Measurements from ENCODE around the gene CARS1. TPM values are rescaled to one million over a fixed set of nuclear protein-coding genes. Genes with fewer than 3 reads are reported as not detected.

CARS1 gene
- total RNA-seq, 1 experiment from 2014 or later: 120 TPM

DNA sequence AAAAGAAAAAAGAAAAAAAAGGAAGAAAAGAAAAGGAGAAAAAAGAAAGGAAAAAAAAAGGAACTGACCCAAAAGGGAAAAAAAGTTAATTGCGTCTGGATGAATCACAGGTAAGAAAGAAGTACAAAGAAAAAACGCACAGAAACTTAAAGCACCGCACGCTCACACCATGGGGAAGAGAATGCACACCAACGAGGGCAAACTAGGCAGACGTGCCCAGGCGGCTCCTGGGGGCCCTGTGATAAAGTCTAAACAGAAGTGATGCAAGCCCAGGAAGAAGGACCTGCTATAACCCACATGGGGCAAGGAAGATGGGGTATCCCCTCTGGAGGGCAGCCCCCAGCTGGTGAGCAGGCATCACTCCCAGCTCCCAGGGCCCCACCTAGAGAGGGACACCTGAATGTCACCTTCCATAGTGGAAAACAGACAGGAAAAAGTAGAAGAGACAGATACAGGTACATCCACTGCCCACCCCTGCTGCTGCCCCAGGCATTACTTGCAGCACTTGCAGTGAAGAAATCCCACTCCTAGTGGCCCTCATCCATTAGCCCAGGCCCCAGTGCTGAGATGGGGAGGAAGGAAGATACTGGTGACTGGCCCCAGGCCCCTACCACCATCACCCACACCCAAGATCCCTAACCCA, 94.0 kb downstream of the CARS1 start:
- CTCF ChIA-PET: interaction anchor here (0.7 kb wide), 1 partner anchor 21 kb away, joined by 3 read pairs; no protein-coding TSS in a partner anchor
- H3K27ac ChIP-seq (ENCODE audit: low read length): no peak overlapping the region

DNA sequence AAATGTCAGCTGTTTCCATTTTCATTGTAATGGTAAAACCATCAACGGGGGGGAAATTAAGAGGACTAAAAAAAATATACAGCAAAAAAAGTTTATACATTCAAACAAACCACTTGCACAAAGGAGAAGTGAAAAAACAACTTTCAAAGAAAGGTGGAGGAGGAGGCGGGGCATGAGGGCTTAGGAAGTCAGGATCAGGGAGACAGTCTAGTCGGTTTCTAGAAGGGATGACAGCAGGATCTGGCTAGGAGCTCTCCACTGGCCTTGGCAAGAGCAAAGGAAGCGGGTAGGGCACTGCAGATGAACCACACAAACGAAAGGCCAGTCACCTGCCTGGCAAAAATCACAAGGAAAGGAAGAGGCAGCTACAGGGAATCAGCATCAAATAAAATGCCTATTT, 96.1 kb downstream of the CARS1 start:
- TF ChIP-seq, protein P1, sequence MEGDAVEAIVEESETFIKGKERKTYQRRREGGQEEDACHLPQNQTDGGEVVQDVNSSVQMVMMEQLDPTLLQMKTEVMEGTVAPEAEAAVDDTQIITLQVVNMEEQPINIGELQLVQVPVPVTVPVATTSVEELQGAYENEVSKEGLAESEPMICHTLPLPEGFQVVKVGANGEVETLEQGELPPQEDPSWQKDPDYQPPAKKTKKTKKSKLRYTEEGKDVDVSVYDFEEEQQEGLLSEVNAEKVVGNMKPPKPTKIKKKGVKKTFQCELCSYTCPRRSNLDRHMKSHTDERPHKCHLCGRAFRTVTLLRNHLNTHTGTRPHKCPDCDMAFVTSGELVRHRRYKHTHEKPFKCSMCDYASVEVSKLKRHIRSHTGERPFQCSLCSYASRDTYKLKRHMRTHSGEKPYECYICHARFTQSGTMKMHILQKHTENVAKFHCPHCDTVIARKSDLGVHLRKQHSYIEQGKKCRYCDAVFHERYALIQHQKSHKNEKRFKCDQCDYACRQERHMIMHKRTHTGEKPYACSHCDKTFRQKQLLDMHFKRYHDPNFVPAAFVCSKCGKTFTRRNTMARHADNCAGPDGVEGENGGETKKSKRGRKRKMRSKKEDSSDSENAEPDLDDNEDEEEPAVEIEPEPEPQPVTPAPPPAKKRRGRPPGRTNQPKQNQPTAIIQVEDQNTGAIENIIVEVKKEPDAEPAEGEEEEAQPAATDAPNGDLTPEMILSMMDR (IDR thresholded peaks at IDR 0.05): no peak
- TF ChIP-seq POLR2AphosphoS5 (IDR thresholded peaks at IDR 0.05; ENCODE audit: low read depth, low read length) (no peak), TCF7L2 (IDR thresholded peaks at IDR 0.05; ENCODE audit: low read depth, low read length) (no peak), SIN3A (IDR thresholded peaks at IDR 0.05; ENCODE audit: borderline replicate concordance, insufficient read depth, low read depth, low read length) (no peak)
- TF ChIP-seq, protein P2, sequence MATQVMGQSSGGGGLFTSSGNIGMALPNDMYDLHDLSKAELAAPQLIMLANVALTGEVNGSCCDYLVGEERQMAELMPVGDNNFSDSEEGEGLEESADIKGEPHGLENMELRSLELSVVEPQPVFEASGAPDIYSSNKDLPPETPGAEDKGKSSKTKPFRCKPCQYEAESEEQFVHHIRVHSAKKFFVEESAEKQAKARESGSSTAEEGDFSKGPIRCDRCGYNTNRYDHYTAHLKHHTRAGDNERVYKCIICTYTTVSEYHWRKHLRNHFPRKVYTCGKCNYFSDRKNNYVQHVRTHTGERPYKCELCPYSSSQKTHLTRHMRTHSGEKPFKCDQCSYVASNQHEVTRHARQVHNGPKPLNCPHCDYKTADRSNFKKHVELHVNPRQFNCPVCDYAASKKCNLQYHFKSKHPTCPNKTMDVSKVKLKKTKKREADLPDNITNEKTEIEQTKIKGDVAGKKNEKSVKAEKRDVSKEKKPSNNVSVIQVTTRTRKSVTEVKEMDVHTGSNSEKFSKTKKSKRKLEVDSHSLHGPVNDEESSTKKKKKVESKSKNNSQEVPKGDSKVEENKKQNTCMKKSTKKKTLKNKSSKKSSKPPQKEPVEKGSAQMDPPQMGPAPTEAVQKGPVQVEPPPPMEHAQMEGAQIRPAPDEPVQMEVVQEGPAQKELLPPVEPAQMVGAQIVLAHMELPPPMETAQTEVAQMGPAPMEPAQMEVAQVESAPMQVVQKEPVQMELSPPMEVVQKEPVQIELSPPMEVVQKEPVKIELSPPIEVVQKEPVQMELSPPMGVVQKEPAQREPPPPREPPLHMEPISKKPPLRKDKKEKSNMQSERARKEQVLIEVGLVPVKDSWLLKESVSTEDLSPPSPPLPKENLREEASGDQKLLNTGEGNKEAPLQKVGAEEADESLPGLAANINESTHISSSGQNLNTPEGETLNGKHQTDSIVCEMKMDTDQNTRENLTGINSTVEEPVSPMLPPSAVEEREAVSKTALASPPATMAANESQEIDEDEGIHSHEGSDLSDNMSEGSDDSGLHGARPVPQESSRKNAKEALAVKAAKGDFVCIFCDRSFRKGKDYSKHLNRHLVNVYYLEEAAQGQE (IDR thresholded peaks at IDR 0.05; ENCODE audit: insufficient read depth in 1 of 2, low read depth in 2 of 2, low read length in 1 of 2): no peak
- no peaks in the 10 kb centered on the region for H3K27me3 ChIP-seq (ENCODE audit: control insufficient read depth, insufficient read depth, low read length)
- BruUV-seq (replicated peaks): no TSS peak
- H3K9me3 ChIP-seq (ENCODE audit: control insufficient read depth, insufficient read depth, low read depth, low read length): no peaks in the 10 kb centered on the region
- no peaks in the 10 kb centered on the region for H3K4me1 ChIP-seq (ENCODE audit: control insufficient read depth, insufficient read depth, low read length)
- peaks cover 55% of the 10 kb centered on the region for H3K36me3 ChIP-seq (ENCODE audit: control insufficient read depth, insufficient read depth, low read length)
- ChIA-PET CTCF (no interaction called here), POLR2A (no interaction called here)
- intact Hi-C loops (cut with micrococcal nuclease; ENCODE audit: unreplicated experiment): no loop called here
- DNase-seq (ENCODE audit: low read depth, low spot score) (no peak), ATAC-seq (no peak)
- no peak overlapping the region for H3K4me3 ChIP-seq (ENCODE audit: low read depth in 2 of 2, low read length in 2 of 2)
- no peak overlapping the region for H3K27ac ChIP-seq (ENCODE audit: low read length)
- in situ Hi-C loops (cut with HindIII; ENCODE audit: low pct_unique_long_range_greater_than_20kb, low sequenced_read_pairs): no loop called here

More for the DNA sequence above, 94.0 kb downstream of the CARS1 start:
- Histone ChIP-seq H3K4me1 (ENCODE audit: control insufficient read depth, insufficient read depth, low read length) (no peaks in the 10 kb centered on the region), H3K36me3 (ENCODE audit: control insufficient read depth, insufficient read depth, low read length) (peaks cover 42% of the 10 kb centered on the region), H3K4me3 (ENCODE audit: low read depth in 2 of 2, low read length in 2 of 2) (no peak overlapping the region), H3K9me3 (ENCODE audit: control insufficient read depth, insufficient read depth, low read depth, low read length) (no peaks in the 10 kb centered on the region), H3K27me3 (ENCODE audit: control insufficient read depth, insufficient read depth, low read length) (no peaks in the 10 kb centered on the region)
- BruUV-seq (replicated peaks): no TSS peak
- in situ Hi-C loops (cut with HindIII; ENCODE audit: low pct_unique_long_range_greater_than_20kb, low sequenced_read_pairs) (no loop called here), intact Hi-C loops (cut with micrococcal nuclease; ENCODE audit: unreplicated experiment) (no loop called here)
- no peak for ATAC-seq
- POLR2A ChIA-PET: no interaction called here
- TF ChIP-seq SIN3A (IDR thresholded peaks at IDR 0.05; ENCODE audit: borderline replicate concordance, insufficient read depth, low read depth, low read length) (no peak), TCF7L2 (IDR thresholded peaks at IDR 0.05; ENCODE audit: low read depth, low read length) (no peak), POLR2AphosphoS5 (IDR thresholded peaks at IDR 0.05; ENCODE audit: low read depth, low read length) (no peak)
- TF ChIP-seq, protein P1 (IDR thresholded peaks at IDR 0.05): no peak
- TF ChIP-seq, protein P2 (IDR thresholded peaks at IDR 0.05; ENCODE audit: insufficient read depth in 1 of 2, low read depth in 2 of 2, low read length in 1 of 2): no peak
- no peak for DNase-seq (ENCODE audit: low read depth, low spot score)
